Amniotic epithelial cell (primary cell): ENCODE data around the gene CD7.

Experiments used
- DNase-seq: peaks from one replicate; pipeline ENCODE4 v3.0.0-alpha.2; 2010; ENCODE audit warnings: low read depth

The CD7 gene

GRCh38 chr17:82314012-82314726 is 3.2 kb downstream of the CD7 start:
- no peak for DNase-seq

- DNase-seq: no peak
Measured at GRCh38 chr17:82313195-82314011, 4.0 kb downstream of the CD7 start.

- DNase-seq: no peak
Measured at GRCh38 chr17:82311971-82312370, 5.4 kb downstream of the CD7 start.

- DNase-seq: no peak
Measured at GRCh38 chr17:82310877-82311276, 6.5 kb downstream of the CD7 start.

GRCh38 chr17:82309656-82310570 is 7.5 kb downstream of the CD7 start:
- DNase-seq: no peak

GRCh38 chr17:82305727-82306300 is 11.6 kb downstream of the CD7 start:
- no peak for DNase-seq

GRCh38 chr17:82304826-82305726 is 12.3 kb downstream of the CD7 start:
- no peak for DNase-seq

- DNase-seq: peak; percentile 48
Measured at GRCh38 chr17:82303944-82304808, 13.2 kb downstream of the CD7 start.

- no peak for DNase-seq
Measured at GRCh38 chr17:82302991-82303943, 14.1 kb downstream of the CD7 start.

GRCh38 chr17:82302568-82302963 is 14.8 kb downstream of the CD7 start:
- DNase-seq: no peak

- peak; percentile 31 for DNase-seq
Measured at GRCh38 chr17:82301916-82302567, 15.4 kb downstream of the CD7 start.

GRCh38 chr17:82301300-82301915 is 16.0 kb downstream of the CD7 start:
- no peak for DNase-seq

- peak; percentile 46 for DNase-seq
Measured at GRCh38 chr17:82300707-82301270, 16.6 kb downstream of the CD7 start.

- no peak for DNase-seq
Measured at GRCh38 chr17:82300228-82300627, 17.2 kb downstream of the CD7 start.

GRCh38 chr17:82299452-82299851 is 18.0 kb downstream of the CD7 start:
- no peak for DNase-seq

GRCh38 chr17:82298538-82299421 is 18.6 kb downstream of the CD7 start:
- DNase-seq: no peak
